ENCODE data around the gene CIBAR2.

DNA sequence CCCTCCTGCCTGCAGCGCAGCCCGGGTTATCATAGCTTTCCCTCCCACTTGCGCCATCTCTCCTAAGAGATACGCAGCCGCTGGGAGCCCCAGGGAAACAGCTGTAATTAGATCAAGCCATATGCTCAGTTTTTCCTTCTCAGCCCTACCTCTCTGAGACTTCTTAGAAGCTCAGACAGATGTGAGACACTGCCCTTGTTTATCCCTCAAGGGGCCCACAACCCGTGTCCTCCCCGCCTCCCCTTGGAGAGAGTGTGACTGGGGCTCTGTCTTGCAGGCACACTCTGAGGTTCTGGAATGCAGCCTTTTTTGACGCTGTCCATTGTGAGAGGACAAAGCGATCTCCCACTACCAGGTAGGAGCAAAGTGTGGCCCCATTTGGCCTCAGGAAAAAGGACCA, 31.2 kb downstream of the CIBAR2 start:
- TF ChIP-seq, protein P1, sequence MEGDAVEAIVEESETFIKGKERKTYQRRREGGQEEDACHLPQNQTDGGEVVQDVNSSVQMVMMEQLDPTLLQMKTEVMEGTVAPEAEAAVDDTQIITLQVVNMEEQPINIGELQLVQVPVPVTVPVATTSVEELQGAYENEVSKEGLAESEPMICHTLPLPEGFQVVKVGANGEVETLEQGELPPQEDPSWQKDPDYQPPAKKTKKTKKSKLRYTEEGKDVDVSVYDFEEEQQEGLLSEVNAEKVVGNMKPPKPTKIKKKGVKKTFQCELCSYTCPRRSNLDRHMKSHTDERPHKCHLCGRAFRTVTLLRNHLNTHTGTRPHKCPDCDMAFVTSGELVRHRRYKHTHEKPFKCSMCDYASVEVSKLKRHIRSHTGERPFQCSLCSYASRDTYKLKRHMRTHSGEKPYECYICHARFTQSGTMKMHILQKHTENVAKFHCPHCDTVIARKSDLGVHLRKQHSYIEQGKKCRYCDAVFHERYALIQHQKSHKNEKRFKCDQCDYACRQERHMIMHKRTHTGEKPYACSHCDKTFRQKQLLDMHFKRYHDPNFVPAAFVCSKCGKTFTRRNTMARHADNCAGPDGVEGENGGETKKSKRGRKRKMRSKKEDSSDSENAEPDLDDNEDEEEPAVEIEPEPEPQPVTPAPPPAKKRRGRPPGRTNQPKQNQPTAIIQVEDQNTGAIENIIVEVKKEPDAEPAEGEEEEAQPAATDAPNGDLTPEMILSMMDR (IDR thresholded peaks at IDR 0.05), result no peak
- TF ChIP-seq POLR2AphosphoS5 (IDR thresholded peaks at IDR 0.05) (no peak), POLR2A (IDR thresholded peaks at IDR 0.05) (no peak)
